H1 (cell line): Measurements from ENCODE around the gene CCL5. TPM values are rescaled to one million over a fixed set of nuclear protein-coding genes. Genes with fewer than 3 reads are reported as not detected.

Experiments used
- CTCF ChIA-PET: fragments of 300-600 bp; sonication (Branson Sonifier 250); formaldehyde crosslinking; loops from one replicate; lab custom pipeline; 2021; ENCODE audit not compliant: partially characterized antibody; lab: Charles Lee
- POLR2A ChIA-PET: fragments of 300-600 bp; sonication (Branson Sonifier 250); formaldehyde crosslinking; loops from one replicate; lab custom pipeline; 2021; ENCODE audit warnings: inconsistent platforms; ENCODE audit not compliant: partially characterized antibody; lab: Charles Lee
- DNase-seq, 2 experiments: peaks; one replicate each; pipeline versions ENCODE4 v3.0.0 to v3.0.0-alpha.2; 2010 to 2022; ENCODE audit warnings: low spot score in 2 of 2, low read depth in 1 of 2, mixed read lengths in 1 of 2
- FAIRE-seq: peaks from 2 replicates; lab custom pipeline; 2011; peaks lifted over from hg19 to GRCh38; lab: Jason Lieb, UNC
- H2AFZ ChIP-seq: 2 replicates; pipeline ENCODE4 v1.8.1; 2012; ENCODE audit warnings: low read length, inconsistent platforms
- H2AK5ac ChIP-seq: 2 replicates; pipeline ENCODE4 v1.6.1; 2013; ENCODE audit warnings: low read depth, low read length
- H2BK120ac ChIP-seq: replicated peaks from 2 replicates; pipeline ENCODE3; 2013; ENCODE audit warnings: low read depth, low read length, inconsistent platforms
- H2BK12ac ChIP-seq: 2 replicates; pipeline ENCODE4 v1.6.1; 2013; ENCODE audit warnings: low read depth, low read length
- H2BK15ac ChIP-seq: 2 replicates; pipeline ENCODE4 v1.6.1; 2013; ENCODE audit warnings: low read length
- H2BK20ac ChIP-seq: 2 replicates; pipeline ENCODE4 v1.6.1; 2013; ENCODE audit warnings: low read length
- H2BK5ac ChIP-seq: 2 replicates; pipeline ENCODE4 v1.6.1; 2013; ENCODE audit warnings: low read depth, low read length
- H3K14ac ChIP-seq: 2 replicates; pipeline ENCODE4 v1.6.1; 2013; ENCODE audit warnings: inconsistent platforms; ENCODE audit not compliant: insufficient read length
- H3K18ac ChIP-seq: 2 replicates; pipeline ENCODE4 v1.6.1; 2013; ENCODE audit warnings: low read length; ENCODE audit errors: extremely low read depth
- H3K23ac ChIP-seq: 2 replicates; pipeline ENCODE4 v1.6.1; 2013; ENCODE audit warnings: inconsistent platforms; ENCODE audit not compliant: insufficient read length
- H3K23me2 ChIP-seq: 2 replicates; pipeline ENCODE4 v1.6.1; 2013; ENCODE audit warnings: low read depth, low read length
- H3K27ac ChIP-seq: 2 replicates; pipeline ENCODE4 v1.6.1; 2011; ENCODE audit warnings: low read depth, low read length, inconsistent platforms
- H3K27me3 ChIP-seq, 4 experiments: replicated peaks in 1 of 4; 1 replicate in 1 of 4; 2 replicates in 3 of 4; pipeline versions ENCODE4 v1.6.1 to v1.8.1; 2011 to 2013; ENCODE audit warnings: low read length in 3 of 4, mild to moderate bottlenecking in 3 of 4, inconsistent platforms in 2 of 4, mixed read lengths in 2 of 4, moderate library complexity in 1 of 4; ENCODE audit not compliant: control insufficient read depth in 3 of 4, insufficient read depth in 3 of 4; ENCODE audit errors: extremely low read depth in 1 of 4
- H3K36me3 ChIP-seq, 4 experiments: 2 replicates each; pipeline versions ENCODE4 v1.6.1 to v1.8.1; 2011 to 2013; ENCODE audit warnings: mild to moderate bottlenecking in 4 of 4, low read length in 3 of 4, moderate library complexity in 2 of 4, control low read depth in 1 of 4, inconsistent platforms in 1 of 4; ENCODE audit not compliant: insufficient read depth in 4 of 4, control insufficient read depth in 2 of 4
- H3K4ac ChIP-seq: replicated peaks from 2 replicates; pipeline ENCODE3; 2013; ENCODE audit warnings: low read length, low read depth, mixed read lengths, inconsistent platforms; ENCODE audit not compliant: insufficient read length
- H3K4me1 ChIP-seq, 4 experiments: replicated peaks in 1 of 4; 1 replicate in 1 of 4; 2 replicates in 3 of 4; pipeline versions ENCODE4 v1.6.1 to v1.8.1; 2011 to 2013; ENCODE audit warnings: low read length in 3 of 4, inconsistent platforms in 2 of 4, mixed read lengths in 1 of 4; ENCODE audit not compliant: insufficient read depth in 4 of 4, control insufficient read depth in 3 of 4
- H3K4me2 ChIP-seq, 2 experiments: 2 replicates each; pipeline versions ENCODE4 v1.6.1 to v1.8.1; 2011 to 2013; ENCODE audit warnings: low read depth in 2 of 2, low read length in 2 of 2, control low read depth in 1 of 2, inconsistent platforms in 1 of 2, mild to moderate bottlenecking in 1 of 2; ENCODE audit not compliant: insufficient read depth in 1 of 2
- H3K4me3 ChIP-seq, 4 experiments: fragments of 200-600, 300-600 bp in 1 of 4; sonication (generic), shearing (Covaris generic), sonication (Bioruptor Twin) in 1 of 4; 2 replicates each; pipeline versions ENCODE4 v1.5.1 to v1.8.1; 2011 to 2016; ENCODE audit warnings: low read length in 4 of 4, low read depth in 3 of 4, control low read depth in 2 of 4, inconsistent platforms in 2 of 4, mild to moderate bottlenecking in 2 of 4, mixed read lengths in 1 of 4, moderate library complexity in 1 of 4; ENCODE audit not compliant: insufficient read depth in 2 of 4; ENCODE audit errors: extremely low read depth in 1 of 4
- H3K56ac ChIP-seq: replicated peaks from 2 replicates; pipeline ENCODE3; 2013; ENCODE audit warnings: low read depth, mild to moderate bottlenecking, mixed read lengths, low read length, inconsistent platforms; ENCODE audit not compliant: insufficient read length
- H3K79me1 ChIP-seq: 2 replicates; pipeline ENCODE4 v1.6.1; 2013; ENCODE audit warnings: low read depth, low read length, control low read depth
- H3K79me2 ChIP-seq, 2 experiments: 2 replicates each; pipeline versions ENCODE4 v1.6.1 to v1.8.1; 2012 to 2013; ENCODE audit warnings: low read length in 2 of 2, mild to moderate bottlenecking in 2 of 2, inconsistent platforms in 1 of 2; ENCODE audit not compliant: insufficient read depth in 2 of 2, control insufficient read depth in 1 of 2
- H3K9ac ChIP-seq, 4 experiments: replicated peaks in 1 of 4; 1 replicate in 1 of 4; 2 replicates in 3 of 4; pipeline versions ENCODE4 v1.6.1 to v1.8.1; 2011 to 2013; ENCODE audit warnings: low read depth in 3 of 4, low read length in 3 of 4, control low read depth in 2 of 4, mild to moderate bottlenecking in 2 of 4, moderate library complexity in 2 of 4, inconsistent platforms in 1 of 4; ENCODE audit errors: extremely low read depth in 1 of 4
- H3K9me3 ChIP-seq, 2 experiments: 2 replicates each; pipeline versions ENCODE4 v1.6.1 to v1.8.1; 2012 to 2013; ENCODE audit warnings: mild to moderate bottlenecking in 2 of 2, moderate library complexity in 2 of 2, control low read depth in 1 of 2, inconsistent platforms in 1 of 2, low read depth in 1 of 2, low read length in 1 of 2, mixed read lengths in 1 of 2; ENCODE audit not compliant: insufficient read depth in 2 of 2
- H4K20me1 ChIP-seq, 2 experiments: replicated peaks in 1 of 2; 2 replicates each; pipeline versions ENCODE3 to v1.8.1; 2011 to 2013; ENCODE audit warnings: inconsistent platforms in 2 of 2, low read length in 2 of 2, mild to moderate bottlenecking in 1 of 2; ENCODE audit not compliant: insufficient read depth in 2 of 2, control insufficient read depth in 1 of 2
- H4K5ac ChIP-seq: 2 replicates; pipeline ENCODE4 v1.6.1; 2013; ENCODE audit warnings: low read length, low read depth, mixed read lengths, inconsistent platforms; ENCODE audit not compliant: insufficient read length
- H4K8ac ChIP-seq: 2 replicates; pipeline ENCODE4 v1.8.0; 2013; ENCODE audit warnings: mild to moderate bottlenecking, moderate library complexity, low read length, inconsistent platforms; ENCODE audit not compliant: insufficient read depth; ENCODE audit errors: extremely low read depth
- H4K91ac ChIP-seq: replicated peaks from 2 replicates; pipeline ENCODE3; 2013; ENCODE audit warnings: low read length, mixed read lengths, inconsistent platforms; ENCODE audit not compliant: insufficient read length
- GABPA ChIP-seq: IDR thresholded peaks from 2 replicates; pipeline ENCODE4 v1.6.1; 2011; ENCODE audit warnings: mild to moderate bottlenecking, low read length, moderate library complexity, borderline replicate concordance; ENCODE audit not compliant: insufficient read depth
- WGBS, 2 experiments: shearing (Covaris generic) in 1 of 2; methylation state at CpG; one replicate each; pipeline versions ENCODE4 v1.1.6 to v1.1.7; 2013 to 2015; ENCODE audit warnings: low lambda C conversion rate in 2 of 2, mixed read lengths in 2 of 2, inconsistent platforms in 1 of 2, low coverage in 1 of 2, missing lambda C conversion rate in 1 of 2; ENCODE audit not compliant: insufficient replicate concordance in 2 of 2, insufficient coverage in 1 of 2, insufficient read length in 1 of 2; ENCODE audit errors: extremely low coverage in 1 of 2, missing lambda C conversion rate in 1 of 2; 5-methylcytosine and 5-hydroxymethylcytosine counted together
- polyA plus RNA-seq, 7 experiments: library from polyadenylated mRNA; depleted of rRNA in 3 of 7; stranded (reverse) in 5 of 7; unstranded in 2 of 7; fragments of >200 nt in 5 of 7; fragments of 200-250 nt in 2 of 7; gene quantifications; 1 replicate in 5 of 7; 2 replicates in 1 of 7; 4 replicates in 1 of 7; pipeline versions ENCODE4 v1.2.1 to v1.2.3, GENCODE V29; 2011 to 2013; ENCODE audit warnings: missing spikeins in 2 of 7, mixed read lengths in 2 of 7
- total RNA-seq: library from RNA; stranded (reverse); fragmentation: NEBNext Ultra II Directional; extraction: Animal tissue kit (Norgen Biotek cat#: 25700); gene quantifications from 2 replicates; pipeline ENCODE4 v1.2.1, GENCODE V29; 2021

The CCL5 gene
- total and polyA plus RNA-seq, 2 of the 8 experiments (the other 6 are each of a cell fraction or from before 2014, with no cell fraction given), result not detected

GRCh38 chr17:35864853-35865252 lies 15.3 kb downstream of the CCL5 start:
- Histone ChIP-seq H3K4me2 (no peak overlapping the region), H3K27ac (no peak overlapping the region), H4K20me1 (peaks cover 0 to 2% of the 10 kb centered on the region in 2 experiments), H3K36me3 (no peaks in the 10 kb centered on the region), H4K8ac (no peak overlapping the region), H3K4ac (no peak overlapping the region), H3K23ac (no peak overlapping the region), H4K5ac (no peak overlapping the region), H3K9ac (no peak overlapping the region), H3K27me3 (no peaks in the 10 kb centered on the region; a peak in 1 of 7 replicates), H2BK20ac (no peak overlapping the region), H4K91ac (no peak overlapping the region), H2AK5ac (no peak overlapping the region), H2AFZ (no peak overlapping the region), H3K18ac (no peak overlapping the region), H2BK12ac (no peak overlapping the region), H2BK120ac (no peak overlapping the region), H3K23me2 (no peaks in the 10 kb centered on the region), H3K14ac (no peak overlapping the region), H2BK15ac (no peak overlapping the region), H3K79me2 (no peaks in the 10 kb centered on the region), H3K4me3 (no peak overlapping the region), H3K9me3 (no peaks in the 10 kb centered on the region), H3K56ac (no peak overlapping the region), H3K79me1 (no peaks in the 10 kb centered on the region), H2BK5ac (no peak overlapping the region), H3K4me1 (no peaks in the 10 kb centered on the region)
- TF ChIP-seq GABPA, result no peak
- CTCF ChIA-PET, result interaction anchor here (2.5 kb wide), 1 partner anchor 15 kb away, joined by 6 read pairs; no protein-coding TSS in a partner anchor
- no peak for FAIRE-seq
- no peak for DNase-seq
- POLR2A ChIA-PET, result interaction anchor here (0.7 to 3.1 kb wide), 7 partner anchors 9 to 56 kb away, joined by 3 to 13 read pairs (median 3); partner anchors contain the start of gene TAF15
- 97% methylated on average over 7 of the region's 7 CpGs; no CpG with 5 or more reads in 1 of the 2 experiments for whole genome bisulfite sequencing, 2 experiments
